MM.1S (cell line): Measurements from ENCODE around the gene LSM14B.
"Not testable (repeated sequence)": the region's sequence is repeated elsewhere in the genome, so short reads cannot be mapped to it uniquely, and the experiment has no call there.

Experiments used
- DNase-seq: peaks from one replicate; pipeline ENCODE4 v3.0.0-alpha.2; 2015
- H2AFZ ChIP-seq: fragments of 300-600 bp; sonication (generic); 2 replicates; pipeline ENCODE4 v1.6.0; 2016; ENCODE audit warnings: antibody characterized with exemption, low read length
- H3F3A ChIP-seq: fragments of 300-600 bp; sonication (generic); 2 replicates; pipeline ENCODE4 v1.6.1; 2016; ENCODE audit warnings: mild to moderate bottlenecking, antibody characterized with exemption, low read length, moderate library complexity, mixed read lengths; ENCODE audit not compliant: insufficient read depth
- H3K27ac ChIP-seq: fragments of 300-600 bp; sonication (generic); 2 replicates; pipeline ENCODE4 v1.5.1; 2016; ENCODE audit warnings: mild to moderate bottlenecking, low read length
- H3K27me3 ChIP-seq: fragments of 300-600 bp; sonication (generic); replicated peaks from 2 replicates; pipeline ENCODE4 v1.6.0; 2016; ENCODE audit warnings: low read length; ENCODE audit not compliant: insufficient read depth
- H3K36me3 ChIP-seq: fragments of 300-600 bp; sonication (generic); replicated peaks from 2 replicates; pipeline ENCODE4 v1.6.1; 2016; ENCODE audit warnings: mild to moderate bottlenecking, low read length, mixed read lengths; ENCODE audit not compliant: insufficient read depth
- H3K4me1 ChIP-seq: fragments of 300-600 bp; sonication (generic); 2 replicates; pipeline ENCODE4 v1.6.1; 2016; ENCODE audit warnings: low read length, mixed read lengths
- H3K4me2 ChIP-seq: fragments of 300-600 bp; sonication (generic); 2 replicates; pipeline ENCODE4 v1.6.0; 2016; ENCODE audit warnings: low read depth, low read length
- H3K4me3 ChIP-seq: fragments of 300-600 bp; sonication (generic); 2 replicates; pipeline ENCODE4 v1.5.1; 2016; ENCODE audit warnings: low read length, mixed read lengths
- H3K79me2 ChIP-seq: fragments of 300-600 bp; sonication (generic); 2 replicates; pipeline ENCODE4 v1.6.1; 2016; ENCODE audit warnings: mixed run types, low read length, mixed read lengths
- H3K9ac ChIP-seq: fragments of 300-600 bp; sonication (generic); 2 replicates; pipeline ENCODE4 v1.6.1; 2016; ENCODE audit warnings: low read length, mixed read lengths
- H3K9me2 ChIP-seq: fragments of 300-600 bp; sonication (generic); replicated peaks from 2 replicates; pipeline ENCODE4 v1.6.1; 2016; ENCODE audit warnings: mild to moderate bottlenecking, low read length, mixed read lengths; ENCODE audit not compliant: insufficient read depth
- H3K9me3 ChIP-seq: fragments of 300-600 bp; sonication (generic); replicated peaks from 2 replicates; pipeline ENCODE4 v1.6.1; 2016; ENCODE audit warnings: mild to moderate bottlenecking, low read length, mixed read lengths; ENCODE audit not compliant: insufficient read depth
- H4K20me1 ChIP-seq: fragments of 300-600 bp; sonication (generic); 2 replicates; pipeline ENCODE4 v1.6.1; 2016; ENCODE audit warnings: mild to moderate bottlenecking, low read length, moderate library complexity, mixed read lengths; ENCODE audit not compliant: insufficient read depth
- CTCF ChIP-seq: fragments of 300-600 bp; sonication (generic); IDR thresholded peaks from 2 replicates; pipeline ENCODE4 v1.5.1; 2016; ENCODE audit warnings: antibody characterized with exemption, low read length, mixed read lengths
- EZH2 ChIP-seq: fragments of 300-600 bp; sonication (generic); optimal IDR thresholded peaks from 2 replicates; pipeline ENCODE3; 2017; ENCODE audit warnings: low read depth, mild to moderate bottlenecking, antibody characterized with exemption, low read length, mixed read lengths
- EZH2phosphoT487 ChIP-seq: fragments of 300-600 bp; sonication (generic); IDR thresholded peaks from 2 replicates; pipeline ENCODE4 v1.6.1; 2018; ENCODE audit warnings: antibody characterized with exemption, low read length

Gene LSM14B

DNA sequence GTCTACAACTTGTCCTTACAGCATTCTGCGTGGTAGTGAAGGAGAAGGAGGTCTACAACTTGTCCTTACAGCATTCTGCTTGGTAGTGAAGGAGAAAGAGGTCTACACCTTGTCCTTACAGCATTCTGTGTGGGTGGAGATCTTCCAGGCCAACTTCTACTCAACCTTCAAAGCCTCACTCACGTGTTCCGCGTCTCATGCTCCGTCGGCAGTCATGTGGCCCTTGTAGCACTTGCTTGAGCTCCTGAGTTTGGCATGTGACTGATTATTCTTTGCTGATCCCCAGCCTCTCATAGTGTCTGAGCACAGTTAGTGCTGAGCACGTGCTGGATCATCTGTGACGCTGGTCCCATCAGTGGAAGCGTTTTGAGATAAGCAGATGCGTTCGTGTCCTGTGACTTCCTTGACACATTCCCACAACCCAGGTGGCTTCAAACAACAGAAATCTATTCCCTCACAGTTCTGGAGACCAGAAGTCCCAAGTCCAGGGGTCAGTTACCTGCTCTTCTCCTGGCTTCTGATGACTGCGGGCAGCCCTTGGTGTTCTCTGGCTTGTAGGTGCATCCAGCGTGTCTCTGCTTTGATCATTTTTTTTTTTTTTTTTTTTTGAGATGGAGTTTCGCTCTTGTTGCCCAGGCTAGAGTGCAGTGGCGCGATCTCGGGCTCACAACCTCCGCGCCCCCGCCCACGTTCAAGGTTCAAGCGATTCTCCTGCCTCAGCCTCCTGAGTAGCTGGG is 23.9 kb downstream of the LSM14B start:
- DNase-seq = no peak
- Histone ChIP-seq H3K27me3 (no peaks in the 10 kb centered on the region), H3K27ac (no peak overlapping the region), H3K4me2 (no peak overlapping the region), H4K20me1 (peaks cover 22% of the 10 kb centered on the region), H3K9me2 (no peaks in the 10 kb centered on the region), H3K9me3 (no peaks in the 10 kb centered on the region), H3K79me2 (peaks cover 85% of the 10 kb centered on the region), H3K4me3 (no peak overlapping the region), H3K9ac (no peak overlapping the region), H3F3A (peaks cover 12% of the 10 kb centered on the region), H3K36me3 (no peaks in the 10 kb centered on the region), H2AFZ (no peak overlapping the region), H3K4me1 (peaks cover 14% of the 10 kb centered on the region)
- TF ChIP-seq EZH2 (no peak), CTCF (no peak), EZH2phosphoT487 (no peak)

GRCh38 chr20:62147125-62147524 is 24.9 kb downstream of the LSM14B start:
- H3F3A ChIP-seq = peaks cover 8% of the 10 kb centered on the region
- H3K9me3 ChIP-seq = no peaks in the 10 kb centered on the region
- no peak overlapping the region for H2AFZ ChIP-seq
- H4K20me1 ChIP-seq = peaks cover 13% of the 10 kb centered on the region
- H3K4me1 ChIP-seq = peaks cover 9% of the 10 kb centered on the region
- H3K4me3 ChIP-seq = no peak overlapping the region
- H3K36me3 ChIP-seq = no peaks in the 10 kb centered on the region
- no peak overlapping the region for H3K9ac ChIP-seq
- peaks cover 83% of the 10 kb centered on the region for H3K79me2 ChIP-seq
- H3K27me3 ChIP-seq = no peaks in the 10 kb centered on the region
- no peak overlapping the region for H3K27ac ChIP-seq
- H3K9me2 ChIP-seq = no peaks in the 10 kb centered on the region
- no peak for DNase-seq
- TF ChIP-seq CTCF = no peak
- TF ChIP-seq EZH2 = no peak
- no peak for TF ChIP-seq EZH2phosphoT487
- H3K4me2 ChIP-seq = no peak overlapping the region

GRCh38 chr20:62147528-62147927 is 25.3 kb downstream of the LSM14B start:
- Histone ChIP-seq H3K9me3 (no peaks in the 10 kb centered on the region), H3K9me2 (no peaks in the 10 kb centered on the region), H4K20me1 (peaks cover 12% of the 10 kb centered on the region; the same call in 1 of the 2 replicates), H3K79me2 (peaks cover 83% of the 10 kb centered on the region), H3K4me2 (no peak overlapping the region), H3K27me3 (no peaks in the 10 kb centered on the region), H3K27ac (no peak overlapping the region), H3K36me3 (no peaks in the 10 kb centered on the region), H3K4me3 (no peak overlapping the region), H3K9ac (no peak overlapping the region), H3F3A (peaks cover 6% of the 10 kb centered on the region; the same call in 1 of the 2 replicates), H2AFZ (no peak overlapping the region), H3K4me1 (peaks cover 9% of the 10 kb centered on the region)
- no peak for DNase-seq
- TF ChIP-seq CTCF (no peak), EZH2 (no peak), EZH2phosphoT487 (no peak)

- not testable (repeated sequence) for H3K4me2 ChIP-seq, H3K4me3 ChIP-seq, H3K9me2 ChIP-seq, H3K9me3 ChIP-seq, H3F3A ChIP-seq, H3K27ac ChIP-seq, DNase-seq, H3K9ac ChIP-seq, H2AFZ ChIP-seq, H3K36me3 ChIP-seq, H3K4me1 ChIP-seq, H3K27me3 ChIP-seq
- Histone ChIP-seq H3K79me2 (peaks cover 83% of the 10 kb centered on the region), H4K20me1 (peaks cover 12% of the 10 kb centered on the region; the same call in 1 of the 2 replicates)
Measured at GRCh38 chr20:62148383-62148782, 26.1 kb downstream of the LSM14B start.
